T-helper 17 cell (primary cell): ENCODE results near the gene S1PR5. TPM values are rescaled to one million over a fixed set of nuclear protein-coding genes. Genes with fewer than 3 reads are reported as not detected.

Experiments used
- total RNA-seq, 4 donors: library from RNA in 2 of 4; stranded (reverse) in 2 of 4; gene quantifications; one replicate each; pipeline ENCODE4 v1.2.3 and lab custom pipeline; 2022 to 2026

The S1PR5 gene
- total RNA-seq, 2 donors from 2014 or later: 0.50 to 1.3 TPM

Other genes with a start within 250 kb of the S1PR5 start
- 10 to 100 TPM; 18.7 to 28.1 TPM for gene ICAM1, start 246.3 kb downstream of the S1PR5 start, total RNA-seq
- 1 to 10 TPM in 1 of 2 donors, under 1 TPM in 1; 0.94 to 1.6 TPM for gene ICAM4, start 230.5 kb downstream of the S1PR5 start, total RNA-seq
- gene ICAM5, start 227.5 kb downstream of the S1PR5 start, total RNA-seq: under 1 TPM; 0.10 to 0.25 TPM
- 1 to 10 TPM; 1.1 to 2.4 TPM for gene ZGLP1, start 207.6 kb downstream of the S1PR5 start, total RNA-seq
- gene FDX2, start 201.4 kb downstream of the S1PR5 start, total RNA-seq: 1 to 10 TPM; 3.3 to 5.9 TPM
- 10 to 100 TPM; 40.2 to 49.8 TPM for gene RAVER1, start 183.9 kb downstream of the S1PR5 start, total RNA-seq
- gene ICAM3, start 177.8 kb downstream of the S1PR5 start, total RNA-seq: 100 to 1,000 TPM; 227 to 251 TPM
- 100 to 1,000 TPM; 241 to 267 TPM for gene TYK2, start 136.9 kb downstream of the S1PR5 start, total RNA-seq
- 100 to 1,000 TPM; 198 to 207 TPM for gene CDC37, start 113.9 kb downstream of the S1PR5 start, total RNA-seq
- 1 to 10 TPM; 5.7 to 9.5 TPM for gene PDE4A, start 96.9 kb downstream of the S1PR5 start, total RNA-seq
- 10 to 100 TPM; 13.7 to 27.3 TPM for gene KEAP1, start 14.1 kb downstream of the S1PR5 start, total RNA-seq
- 10 to 100 TPM; 70.6 to 70.7 TPM for gene ATG4D, start 26.5 kb upstream of the S1PR5 start, total RNA-seq
- 10 to 100 TPM; 33.9 to 43.7 TPM for gene KRI1, start 48.6 kb upstream of the S1PR5 start, total RNA-seq
- 10 to 100 TPM; 71.0 to 83.3 TPM for gene CDKN2D, start 51.5 kb upstream of the S1PR5 start, total RNA-seq
- 1 to 10 TPM in 1 of 2 donors, not detected in 1; 2.0 TPM for gene AP1M2, start 69.9 kb upstream of the S1PR5 start, total RNA-seq
- gene SLC44A2, start 108.1 kb upstream of the S1PR5 start, total RNA-seq: 100 to 1,000 TPM; 186 to 200 TPM
- 100 to 1,000 TPM; 428 to 456 TPM for gene ILF3, start 136.9 kb upstream of the S1PR5 start, total RNA-seq
- gene QTRT1, start 184.0 kb upstream of the S1PR5 start, total RNA-seq: 10 to 100 TPM; 49.4 to 56.9 TPM
- gene DNM2, start 200.6 kb upstream of the S1PR5 start, total RNA-seq: 100 to 1,000 TPM; 267 to 273 TPM